Calu3 (cell line): ENCODE results near the gene TNRC6A. TPM values are rescaled to one million over a fixed set of nuclear protein-coding genes. Genes with fewer than 3 reads are reported as not detected.
A peak's percentile ranks its signal among the peaks of the same experiment; 100 is the strongest.

Source experiments
- Bru-seq: library from RNA; stranded (reverse); fragments of 400-500 nt; gene quantifications from one replicate; lab custom pipeline; 2021; lab: Mats Ljungman, UMichigan
- BruChase-seq, 2 experiments: library from RNA; stranded (reverse); fragments of 400-500 nt; gene quantifications; one replicate each; lab custom pipeline; 2021; lab: Mats Ljungman, UMichigan
- BruUV-seq: library from RNA; stranded (reverse); fragments of 400-500 nt; replicated peaks from 2 replicates; lab custom pipeline; 2021; lab: Mats Ljungman, UMichigan
- CTCF ChIA-PET: fragments of 300-600 bp; sonication (Branson Sonifier 250); formaldehyde crosslinking; loops from one replicate; lab custom pipeline; 2022; ENCODE audit warnings: antibody characterized with exemption; lab: Charles Lee
- DNase-seq: peaks from one replicate; pipeline ENCODE4 v3.0.0; 2022
- H3K27ac Mint-ChIP-seq: one replicate; pipeline ENCODE4 v1.8.0; 2022; ENCODE audit warnings: mixed read lengths; ENCODE audit not compliant: unreplicated experiment
- H3K27me3 Mint-ChIP-seq: one replicate; pipeline ENCODE4 v1.8.0; 2022; ENCODE audit warnings: mixed read lengths; ENCODE audit not compliant: unreplicated experiment
- H3K36me3 Mint-ChIP-seq: one replicate; pipeline ENCODE4 v1.8.0; 2022; ENCODE audit warnings: mild to moderate bottlenecking, moderate library complexity, mixed read lengths; ENCODE audit not compliant: insufficient read depth, unreplicated experiment
- H3K4me1 Mint-ChIP-seq: one replicate; pipeline ENCODE4 v1.8.0; 2022; ENCODE audit warnings: mild to moderate bottlenecking, low read depth, mixed read lengths; ENCODE audit not compliant: unreplicated experiment
- H3K4me3 Mint-ChIP-seq: one replicate; pipeline ENCODE4 v1.8.0; 2022; ENCODE audit warnings: mild to moderate bottlenecking, low read depth, moderate library complexity, mixed read lengths; ENCODE audit not compliant: unreplicated experiment
- H3K9me3 Mint-ChIP-seq: one replicate; pipeline ENCODE4 v1.8.0; 2022; ENCODE audit warnings: low read depth, mixed read lengths; ENCODE audit not compliant: unreplicated experiment
- CTCF ChIP-seq: fragments of 200-600 bp; IDR thresholded peaks from one replicate; pipeline ENCODE4 v1.8.0; 2022; ENCODE audit warnings: antibody characterized with exemption; ENCODE audit not compliant: unreplicated experiment
- intact Hi-C: fragments of 100-400 bp; cut with micrococcal nuclease; formaldehyde crosslinking; loops from one replicate; pipeline ENCODE4 v1.10.0; 2022; ENCODE audit not compliant: unreplicated experiment
- long read RNA-seq: library from polyadenylated mRNA; stranded (forward); transcript quantifications from one replicate; pipeline ENCODE4 v2.0.0, GENCODE V29; 2022
- total RNA-seq: library from RNA; stranded (reverse); gene quantifications from 2 replicates; pipeline ENCODE4 v1.2.3, GENCODE V29; 2022

Gene TNRC6A
- total RNA-seq (58.4 and 60.1 TPM in 2 replicates), Bru-seq, nascent RNA (percentile 94 among the genes with signal in this experiment), BruChase-seq, experiment 1, labeled RNA remaining after a 6-hour chase (percentile 89 among the genes with signal in this experiment), BruChase-seq, experiment 2, labeled RNA remaining after a 2-hour chase (percentile 93 among the genes with signal in this experiment)
- long read RNA-seq, partial matches to known transcripts, result 18 of 23 reads
- long read RNA-seq, other reads (novel, unspliced or antisense), result 4 of 23 reads

GRCh38 chr16:24729243-24729950 is at the start of gene TNRC6A:
Gene TNRC6A, plus strand, starts transcription at chr16:24729651. Its CDS starts 191 bp downstream, at chr16:24729842.
- H3K4me1 Mint-ChIP-seq, result peaks cover 32% of the 10 kb centered on the region
- H3K27ac Mint-ChIP-seq, result peak within 1 kb of the TSS; percentile 83
- peak within 1 kb of the TSS; percentile 78 for H3K4me3 Mint-ChIP-seq
- CTCF ChIA-PET, result interaction anchor here (0.7 to 1.0 kb wide), 3 partner anchors 8 to 147 kb away, joined by 3 read pairs; no protein-coding TSS in a partner anchor
- BruUV-seq, result TSS peak; percentile 95
- no peaks in the 10 kb centered on the region for H3K9me3 Mint-ChIP-seq
- intact Hi-C loops, result no loop called here
- DNase-seq, result peak; percentile 95
- no peaks in the 10 kb centered on the region for H3K27me3 Mint-ChIP-seq
- TF ChIP-seq CTCF, result no peak
- H3K36me3 Mint-ChIP-seq, result peaks cover 44% of the 10 kb centered on the region

GRCh38 chr16:24681793-24682192 is 47.7 kb upstream of the TNRC6A start:
- H3K27me3 Mint-ChIP-seq, result peaks cover 6% of the 10 kb centered on the region
- no peak for TF ChIP-seq CTCF
- no TSS peak for BruUV-seq
- CTCF ChIA-PET, result interaction anchor here (0.6 to 2.1 kb wide), 4 partner anchors 12 to 35 kb away, joined by 3 to 9 read pairs (median 6); no protein-coding TSS in a partner anchor
- peaks cover 24% of the 10 kb centered on the region for H3K4me1 Mint-ChIP-seq
- peaks cover 10% of the 10 kb centered on the region for H3K36me3 Mint-ChIP-seq
- no peak overlapping the region for H3K4me3 Mint-ChIP-seq
- H3K9me3 Mint-ChIP-seq, result no peaks in the 10 kb centered on the region
- DNase-seq, result no peak
- intact Hi-C loops, result no loop called here
- peak overlapping the region; percentile 67 for H3K27ac Mint-ChIP-seq

- no peak overlapping the region for H3K4me3 Mint-ChIP-seq
- no TSS peak for BruUV-seq
- intact Hi-C loops, result no loop called here
- DNase-seq, result no peak
- peaks cover 12% of the 10 kb centered on the region for H3K36me3 Mint-ChIP-seq
- no peak for TF ChIP-seq CTCF
- no peak overlapping the region for H3K27ac Mint-ChIP-seq
- peaks cover 24% of the 10 kb centered on the region for H3K4me1 Mint-ChIP-seq
- H3K27me3 Mint-ChIP-seq, result no peaks in the 10 kb centered on the region
- H3K9me3 Mint-ChIP-seq, result no peaks in the 10 kb centered on the region
- CTCF ChIA-PET, result no interaction called here
These were observed 46.2 kb upstream of the TNRC6A start for GRCh38 chr16:24683250-24683649.

- Mint-ChIP-seq H3K4me1 (peaks cover 24% of the 10 kb centered on the region), H3K9me3 (no peaks in the 10 kb centered on the region), H3K27ac (no peak overlapping the region), H3K4me3 (no peak overlapping the region), H3K36me3 (peaks cover 12% of the 10 kb centered on the region), H3K27me3 (no peaks in the 10 kb centered on the region)
- CTCF ChIA-PET, result interaction anchor here (0.6 kb wide), 1 partner anchor 14 kb away, joined by 6 read pairs; no protein-coding TSS in a partner anchor
- intact Hi-C loops, result no loop called here
- no peak for DNase-seq
- TF ChIP-seq CTCF, result no peak
- BruUV-seq, result no TSS peak
These were observed 45.5 kb upstream of the TNRC6A start for GRCh38 chr16:24683847-24684493.
